ENCODE results near the gene SLCO4A1.
"Not testable (repeated sequence)": the region's sequence is repeated elsewhere in the genome, so short reads cannot be mapped to it uniquely, and the experiment has no call there.

Gene SLCO4A1

DNA sequence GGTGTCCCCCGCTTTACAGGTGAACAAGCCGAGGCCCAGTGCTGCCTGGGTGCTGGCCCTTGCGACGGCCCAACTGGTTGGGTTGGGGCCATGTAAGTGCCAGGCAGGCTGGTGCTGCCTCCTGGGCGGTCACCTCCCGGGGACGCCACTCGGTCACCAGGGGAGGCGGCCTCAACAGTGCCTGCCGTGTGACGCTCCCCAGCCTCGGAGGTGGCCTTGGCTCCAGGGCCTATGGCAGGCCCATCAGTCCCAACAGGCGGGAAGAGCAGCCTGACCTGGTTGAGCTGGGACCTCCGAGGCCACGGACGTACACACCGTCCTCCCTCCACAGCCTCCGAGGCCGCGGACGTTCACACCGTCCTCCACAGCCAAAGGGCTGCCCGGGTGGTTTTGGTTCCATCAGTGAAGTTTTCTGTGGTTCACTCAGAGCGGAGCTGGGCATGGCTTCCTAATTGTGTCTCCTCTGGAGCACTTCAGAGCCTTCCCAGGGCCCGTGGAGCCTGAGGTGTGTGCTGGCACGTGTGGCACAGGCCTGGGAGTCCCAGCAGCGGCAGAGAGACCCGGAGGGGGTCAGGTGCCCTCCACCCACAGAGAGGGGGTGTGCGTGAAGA, 19.3 kb upstream of the SLCO4A1 start:
- no peak for DNase-seq

- DNase-seq: peak; percentile 98
These were observed 18.6 kb upstream of the SLCO4A1 start for GRCh38 chr20:62623488-62624324.

DNA sequence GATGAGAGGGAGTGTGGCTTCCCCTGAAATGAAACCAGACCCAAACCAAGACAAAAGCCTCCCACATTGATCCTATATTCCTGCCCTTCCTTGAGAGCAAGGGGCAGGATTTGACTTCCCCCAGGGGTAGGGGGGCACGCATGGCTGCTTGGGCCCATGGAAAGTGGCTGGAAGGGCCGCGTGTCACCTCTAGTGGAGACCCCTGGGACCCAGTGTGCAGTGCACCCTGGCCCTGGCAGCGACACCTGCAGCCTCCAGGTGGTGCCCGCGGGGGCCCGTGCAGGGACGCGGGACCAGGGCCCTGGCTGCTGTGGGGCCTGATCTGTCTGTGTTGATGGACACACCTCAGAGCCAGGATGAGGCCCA, 18.0 kb upstream of the SLCO4A1 start:
- DNase-seq: peak; percentile 49

DNA sequence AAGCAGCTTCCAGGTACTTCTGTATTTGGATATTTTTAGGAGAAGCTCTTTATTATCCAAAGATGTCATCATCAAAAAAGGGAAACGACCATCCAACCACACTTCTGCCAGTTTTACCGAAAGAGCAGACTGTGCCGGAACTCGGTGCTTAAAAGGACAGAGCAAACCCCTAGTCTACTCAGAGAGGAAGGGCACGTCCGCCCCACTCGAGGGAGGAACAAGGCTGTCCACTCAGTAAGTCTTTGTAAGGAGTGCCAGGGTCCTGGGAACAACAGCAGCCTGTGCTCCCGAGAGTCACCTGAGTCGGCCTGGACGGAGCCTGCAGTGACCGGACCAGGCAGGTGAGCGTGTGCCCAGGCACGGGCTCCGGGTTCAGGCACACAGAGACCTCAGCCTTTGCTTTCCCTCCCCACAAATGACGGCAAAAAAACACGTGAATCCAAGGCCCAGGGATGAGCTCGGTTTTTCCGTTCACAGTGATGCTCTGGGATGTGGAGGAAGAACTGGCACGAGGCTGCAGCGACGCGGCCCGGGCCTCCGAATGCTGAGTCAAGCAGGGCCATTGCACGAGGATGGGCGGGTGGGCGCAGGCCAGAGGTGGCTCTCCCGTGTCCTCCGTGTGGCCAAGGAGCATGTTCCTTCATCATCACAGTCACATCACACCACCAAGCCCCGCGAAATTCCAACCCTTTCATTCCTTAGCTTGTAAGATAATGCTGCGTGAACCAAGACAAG, 17.4 kb upstream of the SLCO4A1 start:
- peak; percentile 66 for DNase-seq

- DNase-seq: no peak
These were observed 16.8 kb upstream of the SLCO4A1 start for GRCh38 chr20:62625516-62625915.

- no peak for DNase-seq
These were observed 16.3 kb upstream of the SLCO4A1 start for GRCh38 chr20:62625921-62626547.

DNA sequence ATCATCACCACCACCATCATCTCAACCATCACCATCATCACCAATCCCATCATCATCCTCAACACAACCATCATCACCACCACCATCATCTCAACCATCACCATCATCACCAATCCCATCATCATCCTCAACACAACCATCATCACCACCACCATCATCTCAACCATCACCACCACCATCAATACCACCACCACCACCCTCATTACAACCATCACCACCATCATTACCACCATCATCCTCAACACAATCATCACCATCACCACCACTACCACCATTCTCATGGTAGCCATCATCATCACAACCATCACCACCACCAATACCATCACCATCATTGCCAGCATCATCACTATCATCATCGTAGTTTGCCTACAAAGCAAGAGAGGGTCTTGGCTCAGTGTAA, 14.9 kb upstream of the SLCO4A1 start:
- DNase-seq: not testable (repeated sequence)

- no peak for DNase-seq
These were observed 14.2 kb upstream of the SLCO4A1 start for GRCh38 chr20:62627901-62628612.

DNA sequence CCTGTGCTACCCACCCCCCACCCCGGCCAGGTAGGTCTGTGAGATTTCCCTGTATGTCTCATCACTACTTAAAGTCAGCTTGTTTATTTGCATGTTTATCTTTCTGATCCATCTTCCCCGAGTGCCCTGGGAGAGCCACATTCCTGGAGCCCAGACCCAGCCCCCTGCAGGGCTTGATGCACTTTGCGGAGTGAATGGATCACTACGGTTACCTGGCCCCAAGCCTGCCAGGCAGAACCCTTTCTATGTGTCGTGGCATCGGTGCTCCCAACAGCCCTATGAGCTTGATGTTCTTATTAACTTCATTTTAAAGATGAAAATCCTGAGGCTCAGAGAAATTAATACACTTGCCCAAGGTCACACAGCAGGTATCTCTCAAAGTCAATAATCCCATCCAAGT, 13.6 kb upstream of the SLCO4A1 start:
- no peak for DNase-seq

- DNase-seq: no peak
These were observed 12.3 kb upstream of the SLCO4A1 start for GRCh38 chr20:62629864-62630470.

- no peak for DNase-seq
These were observed 10.7 kb upstream of the SLCO4A1 start for GRCh38 chr20:62631336-62632308.

- no peak for DNase-seq
These were observed 9.7 kb upstream of the SLCO4A1 start for GRCh38 chr20:62632575-62633090.

- DNase-seq: no peak
These were observed 8.5 kb upstream of the SLCO4A1 start for GRCh38 chr20:62633598-62634329.

DNA sequence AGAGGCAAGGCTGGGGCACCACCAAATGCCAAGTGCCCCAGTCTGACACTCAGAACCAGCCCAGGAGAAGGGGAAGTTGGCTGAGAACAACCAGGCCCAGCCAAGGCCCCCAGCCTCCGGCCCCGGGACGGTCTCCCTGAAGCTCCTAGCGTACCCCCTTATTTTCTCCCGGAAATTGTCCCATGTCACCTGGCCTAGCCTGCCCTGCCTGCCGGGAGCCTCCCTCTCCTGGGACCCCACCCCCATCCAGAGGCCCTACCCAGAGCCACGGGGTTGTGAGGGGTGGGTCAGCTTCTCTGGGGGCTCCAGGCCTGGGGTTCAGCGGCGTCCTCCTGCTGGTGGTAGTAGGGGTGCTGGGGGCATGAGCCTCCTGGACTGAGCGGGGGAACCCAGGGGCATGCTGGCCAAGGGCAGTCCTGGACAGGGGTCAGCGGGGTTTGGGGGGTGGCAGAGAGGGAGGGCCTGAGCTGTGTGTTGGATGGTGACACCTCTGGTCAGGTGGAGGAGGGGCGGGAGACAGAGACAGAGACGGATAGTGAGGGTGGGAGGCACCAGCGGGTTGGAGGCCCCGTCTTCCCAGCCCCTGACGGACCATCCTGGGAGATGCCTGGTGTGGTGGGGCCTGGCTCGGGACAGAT, 7.9 kb upstream of the SLCO4A1 start:
- DNase-seq: no peak

- DNase-seq: no peak
These were observed 7.1 kb upstream of the SLCO4A1 start for GRCh38 chr20:62635232-62635631.

DNA sequence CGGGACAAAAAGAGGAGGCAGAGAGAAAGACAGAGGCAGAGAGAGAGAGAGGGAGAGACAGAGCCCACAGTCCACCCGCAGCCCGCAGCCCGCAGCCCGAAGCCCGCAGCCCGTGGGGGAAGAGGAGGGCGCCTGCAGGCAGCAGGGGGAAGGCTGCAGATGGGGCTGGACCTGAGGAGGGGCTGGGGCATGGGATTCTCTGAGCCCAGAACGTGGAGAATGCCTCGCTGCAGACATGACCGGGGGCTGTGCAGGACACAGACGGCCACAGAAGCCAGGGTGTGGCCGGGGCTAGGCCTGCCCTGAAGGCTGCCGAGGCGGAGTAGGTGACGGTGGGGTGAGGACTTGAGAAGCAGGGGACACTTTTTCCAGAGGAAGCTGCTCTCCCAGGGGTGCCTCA, 6.5 kb upstream of the SLCO4A1 start:
- no peak for DNase-seq

- DNase-seq: peak; percentile 68
These were observed 5.9 kb upstream of the SLCO4A1 start for GRCh38 chr20:62636446-62636845.

DNA sequence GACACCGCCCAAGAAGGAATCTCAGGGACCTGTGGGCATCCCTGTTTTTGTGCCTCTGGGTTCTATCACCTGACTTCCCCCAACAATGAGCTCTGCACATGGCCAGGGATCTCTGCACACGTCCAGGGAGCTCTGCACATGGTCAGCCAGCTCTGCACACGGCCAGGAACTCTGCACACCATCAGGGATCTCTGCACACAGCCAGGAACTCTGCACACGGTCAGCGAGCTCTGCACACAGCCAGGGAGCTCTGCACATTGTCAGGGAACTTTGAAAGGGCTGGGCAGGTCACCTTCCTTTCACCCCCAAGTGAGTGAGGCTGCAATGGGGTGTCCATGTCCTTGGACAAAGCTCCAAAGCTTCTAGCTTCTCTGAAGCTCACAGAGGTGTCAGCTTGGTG, 5.2 kb upstream of the SLCO4A1 start:
- DNase-seq: peak; percentile 37

- DNase-seq: no peak
These were observed 4.7 kb upstream of the SLCO4A1 start for GRCh38 chr20:62637521-62638054.
